GM18873 (cell line): ENCODE results near the gene OR5T2.
"Not testable (repeated sequence)": the region's sequence is repeated elsewhere in the genome, so short reads cannot be mapped to it uniquely, and the experiment has no call there.

Experiments
- ATAC-seq: cut with Tn5 transposase; IDR thresholded peaks from one replicate; pipeline ENCODE4 v1.9.1; 2021; ENCODE audit warnings: mild to moderate bottlenecking, moderate library complexity, moderate number of reproducible peaks; ENCODE audit not compliant: unreplicated experiment, low FRiP score

OR5T2 gene

DNA sequence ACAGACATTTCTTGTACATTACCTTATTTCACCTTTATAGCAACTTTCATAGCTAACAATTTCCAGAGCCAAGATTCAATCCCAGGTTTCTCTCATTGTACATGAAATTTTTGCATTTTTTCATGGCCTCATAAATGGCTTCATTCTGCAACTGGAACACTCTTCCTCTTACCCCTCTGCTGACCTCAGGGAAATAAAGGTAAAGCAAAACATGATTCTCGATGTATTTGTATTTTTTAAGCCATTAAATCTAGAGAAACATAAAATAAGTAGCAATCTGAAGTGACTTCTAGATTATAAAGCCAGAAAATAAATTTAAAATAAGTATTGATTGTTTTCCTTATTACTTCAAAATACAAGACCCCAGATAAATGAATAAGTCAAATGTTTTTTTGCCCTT is at the start of gene OR5T2:
TSS of gene OR5T2 (minus strand) at position 101 of the 400 bp plus-strand sequence. CDS start 1,193 bp downstream, outside the sequence.
- ATAC-seq: no peak

DNA sequence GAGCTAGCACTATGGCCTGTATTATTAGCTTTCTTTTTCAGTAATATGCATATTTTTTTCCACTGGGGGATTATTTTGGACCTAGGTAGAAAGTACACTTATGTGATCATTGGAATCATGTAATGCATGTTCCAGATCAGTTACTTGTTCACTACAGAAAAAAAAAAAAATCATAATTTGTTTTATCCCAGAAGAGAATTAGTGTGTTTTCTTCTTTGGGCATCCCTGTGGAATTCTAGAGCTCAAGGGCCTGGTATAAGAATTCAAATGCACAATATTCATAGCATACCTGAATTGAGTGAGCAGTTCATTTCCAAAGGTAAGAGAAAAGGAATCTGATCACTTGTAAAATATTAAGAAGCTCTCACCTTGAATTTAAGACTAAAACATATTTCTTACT is 39.8 kb upstream of the OR5T2 start, which contains the start of gene OR5T1:
TSS of gene OR5T1 (plus strand) at position 301 of the 400 bp plus-strand sequence. CDS start 1,485 bp downstream, outside the sequence.
- ATAC-seq: no peak

DNA sequence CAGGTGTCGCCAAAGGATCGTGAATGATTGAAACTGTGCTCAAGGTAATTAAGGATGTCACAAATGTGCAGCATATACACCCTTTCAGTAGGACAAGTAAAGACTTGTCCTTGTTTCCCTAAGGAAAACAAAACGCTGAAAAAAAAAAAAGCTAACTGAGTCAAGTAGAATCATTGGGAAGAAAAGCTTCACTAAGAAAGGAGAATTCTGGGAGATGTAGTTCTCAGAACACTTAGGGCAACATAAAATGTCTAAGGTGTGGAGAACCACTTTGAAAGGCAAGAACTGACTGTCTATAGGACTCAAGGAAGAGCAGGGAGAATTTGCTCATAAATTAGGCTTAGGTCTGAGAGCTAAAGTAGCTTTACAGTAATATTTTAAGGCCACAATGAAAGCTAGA is 37.0 kb upstream of the OR5T2 start:
- no peak for ATAC-seq

DNA sequence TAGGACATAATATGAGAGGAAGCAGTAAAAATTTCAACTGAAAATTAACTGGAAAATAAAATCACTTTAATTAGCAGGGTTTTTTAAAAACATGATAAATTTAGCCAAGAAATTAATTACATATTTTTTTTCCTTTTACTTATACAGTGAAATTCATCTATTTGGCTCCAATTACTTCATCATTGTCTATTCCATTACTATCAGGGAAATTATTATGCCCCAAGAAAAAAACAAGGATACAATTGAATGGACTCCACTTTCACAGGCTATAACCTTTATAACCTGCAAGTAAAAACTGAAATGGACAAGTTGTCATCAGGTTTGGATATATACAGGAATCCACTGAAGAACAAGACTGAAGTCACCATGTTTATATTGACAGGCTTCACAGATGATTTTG is 17.9 kb upstream of the OR5T2 start, which contains the start of gene OR5T3:
TSS of gene OR5T3 (plus strand) at position 301 of the 400 bp plus-strand sequence. CDS start at position 301, 0 bp downstream.
- ATAC-seq: no peak

DNA sequence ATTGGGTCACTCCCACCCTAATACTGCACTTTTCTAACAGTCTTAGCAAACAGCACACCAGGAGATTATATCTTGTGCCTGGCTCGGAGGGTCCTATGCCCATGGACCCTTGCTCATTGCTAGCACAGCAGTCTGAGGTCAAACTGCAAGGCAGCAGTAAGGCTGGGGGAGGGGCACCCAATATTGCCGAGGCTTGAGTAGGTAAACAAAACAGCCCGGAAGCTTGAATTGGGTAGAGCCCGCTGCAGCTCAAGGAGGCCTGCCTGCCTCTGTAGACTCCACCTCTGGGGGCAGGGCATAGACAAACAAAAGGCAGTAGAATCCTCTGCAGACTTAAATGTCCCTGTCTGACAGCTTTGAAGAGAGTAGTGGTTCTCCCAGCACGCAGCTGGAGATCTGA is 14.3 kb downstream of the OR5T2 start:
- not testable (repeated sequence) for ATAC-seq

DNA sequence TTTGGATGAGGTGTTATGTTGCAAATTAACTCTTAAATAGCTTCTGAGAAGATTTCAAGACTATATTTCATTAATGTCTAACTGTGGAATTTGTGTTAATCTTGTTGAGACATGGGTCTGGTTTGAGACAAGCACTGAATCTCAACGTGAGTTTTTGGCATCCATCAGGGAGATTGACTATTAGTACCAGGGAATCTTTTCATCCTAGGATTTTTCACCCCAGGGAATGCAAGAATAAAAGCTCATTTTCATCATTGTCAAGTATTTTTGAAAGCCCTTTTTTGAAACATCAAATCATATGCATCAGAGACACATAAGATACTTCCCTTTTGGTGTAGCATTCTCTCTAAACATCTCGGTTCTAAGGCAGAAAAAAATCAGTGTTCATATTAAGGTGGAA is 19.5 kb downstream of the OR5T2 start:
- ATAC-seq: no peak

DNA sequence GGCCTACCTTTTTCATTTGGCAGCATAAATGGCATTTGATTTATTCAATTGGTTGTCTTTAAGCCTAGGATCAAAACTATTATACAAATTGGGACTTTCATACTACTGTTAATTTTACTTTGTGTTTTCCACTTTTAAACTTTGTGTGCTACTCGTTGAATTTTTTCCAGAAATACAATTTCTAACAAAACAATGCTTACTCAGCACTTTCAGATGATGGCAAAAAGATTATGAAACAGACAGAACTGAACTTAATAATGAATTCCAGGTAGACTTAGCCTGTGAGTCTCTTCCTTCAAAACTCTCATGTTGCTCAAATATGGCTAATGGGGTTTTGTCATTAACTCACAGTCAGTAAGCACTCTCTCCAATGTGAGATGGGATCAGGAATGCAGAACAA is 26.3 kb downstream of the OR5T2 start:
- no peak for ATAC-seq

DNA sequence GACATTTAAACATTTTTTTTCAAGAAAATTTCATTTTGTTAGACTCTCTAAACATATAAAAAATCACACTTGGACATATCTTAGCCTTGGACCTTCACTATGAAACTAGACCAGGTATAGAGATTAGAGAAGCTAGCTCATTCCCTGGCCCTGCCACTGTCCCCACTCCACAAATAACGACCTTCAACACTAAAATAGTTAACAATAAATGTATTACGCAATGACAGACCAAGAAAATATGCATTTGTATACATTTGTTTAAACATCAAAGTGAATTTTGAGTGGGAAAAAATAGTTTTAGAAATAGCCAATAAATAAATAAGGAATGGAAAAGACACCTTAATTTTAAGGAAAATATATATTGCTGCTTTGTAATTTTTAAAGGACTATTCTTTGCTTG is 36.7 kb downstream of the OR5T2 start:
- ATAC-seq: no peak

DNA sequence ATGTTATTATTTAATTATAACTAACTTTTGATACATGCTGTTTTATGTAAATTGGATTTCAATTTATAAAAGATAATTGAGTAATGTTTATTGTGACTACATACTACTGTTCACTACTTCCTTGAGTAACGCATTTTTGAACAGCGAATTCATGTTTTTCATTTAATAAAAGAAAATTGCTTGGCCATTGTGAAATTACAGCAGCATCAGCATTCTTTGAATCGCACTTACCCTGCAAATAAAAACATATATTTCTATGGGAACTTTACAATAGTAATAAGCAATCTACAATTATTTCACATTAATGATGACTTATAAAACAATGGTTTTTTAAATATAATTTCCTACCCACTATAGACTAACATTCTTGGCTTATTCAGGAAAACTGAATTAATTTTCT is 37.4 kb downstream of the OR5T2 start:
- ATAC-seq: no peak

DNA sequence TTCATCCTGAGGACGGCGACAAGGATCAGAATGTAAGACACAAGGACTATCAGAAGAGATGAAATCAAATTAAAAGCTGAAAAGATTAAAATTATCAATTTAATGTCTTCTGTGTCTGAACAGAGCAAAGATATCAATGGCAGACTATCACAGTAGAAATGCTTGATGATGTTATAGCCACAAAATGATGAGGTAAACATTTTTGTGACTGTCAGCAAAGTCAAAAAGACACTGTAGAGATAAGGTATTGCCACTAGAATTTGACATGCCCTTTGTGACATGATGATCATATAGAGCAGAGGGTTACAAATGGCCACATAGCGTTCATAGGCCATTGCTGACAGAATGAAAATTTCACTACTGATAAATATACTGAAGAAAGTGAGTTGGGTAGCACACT is 45.5 kb downstream of the OR5T2 start:
- ATAC-seq: no peak

DNA sequence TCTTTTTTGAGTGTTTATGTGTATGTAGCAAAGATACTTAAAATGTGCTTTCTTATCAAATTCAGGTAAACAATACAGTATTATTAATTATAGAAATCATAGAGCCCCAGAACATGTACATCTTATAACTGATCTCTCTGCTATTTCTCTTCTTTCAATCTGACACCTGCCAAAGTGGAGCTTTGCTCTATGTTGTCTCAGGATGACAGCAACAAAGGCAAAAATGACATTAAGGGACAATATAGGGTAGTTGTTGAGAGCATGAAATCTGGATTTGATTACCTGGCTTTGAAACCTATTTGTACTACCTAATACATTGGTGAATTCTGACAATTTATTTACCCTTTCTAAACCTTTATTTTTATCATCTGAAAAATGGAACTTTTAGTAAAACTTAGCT is 50.6 kb downstream of the OR5T2 start:
- no peak for ATAC-seq
